Measurements from ENCODE around the gene INTS11. TPM values are rescaled to one million over a fixed set of nuclear protein-coding genes. Genes with fewer than 3 reads are reported as not detected.

INTS11 gene
- total and polyA plus RNA-seq, 2 of the 13 experiments (the other 11 are each of a cell fraction or from before 2014, with no cell fraction given), result 52.8 to 94.8 TPM

DNA sequence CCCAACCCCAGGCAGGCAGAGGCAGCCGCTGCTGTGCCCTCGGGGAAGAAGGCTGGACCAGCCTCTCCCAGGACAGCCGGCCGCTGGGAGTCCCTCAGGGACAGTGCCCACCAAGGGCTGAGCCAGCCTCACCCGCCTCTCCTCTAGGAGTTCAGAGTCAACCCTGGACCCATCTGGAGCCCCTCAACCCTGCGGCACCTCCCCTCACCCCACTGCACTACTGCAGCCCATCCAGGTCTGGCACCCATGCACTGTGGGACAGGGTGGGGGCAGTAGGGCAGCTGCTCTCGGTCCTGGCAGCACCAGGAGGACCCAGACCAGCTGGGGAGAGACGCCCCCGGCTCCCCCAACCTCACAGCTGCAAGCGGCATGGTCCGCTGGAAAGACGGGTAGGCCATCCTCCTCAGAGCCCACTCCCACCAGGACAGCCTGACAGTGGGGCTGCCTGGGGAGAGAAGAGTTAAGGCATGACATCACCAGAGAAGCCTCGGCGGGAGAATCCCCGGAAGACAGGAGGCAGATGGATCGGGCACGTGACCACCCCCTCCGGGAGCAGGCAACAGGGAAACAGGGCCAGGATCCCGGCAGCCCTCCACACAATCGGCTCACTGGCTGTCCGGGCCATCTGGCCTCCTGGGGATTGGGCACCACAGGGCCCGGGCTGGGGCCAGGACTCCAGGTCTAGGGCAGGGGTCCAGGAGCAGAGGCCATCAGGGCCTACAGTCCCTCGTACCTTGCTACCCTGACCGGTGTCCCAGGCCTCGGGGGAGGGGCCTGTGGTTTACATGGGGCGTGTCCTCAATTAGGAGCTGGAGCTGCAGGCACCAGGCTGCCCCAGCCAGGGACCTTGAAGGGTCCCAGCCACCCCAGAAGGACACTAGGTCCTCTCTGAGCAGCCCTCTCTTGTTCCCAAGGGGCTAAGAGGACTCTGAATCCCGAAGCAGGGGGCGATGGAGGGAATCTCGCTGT, 19.8 kb downstream of the INTS11 start (continued):
- TF ChIP-seq, protein P1, sequence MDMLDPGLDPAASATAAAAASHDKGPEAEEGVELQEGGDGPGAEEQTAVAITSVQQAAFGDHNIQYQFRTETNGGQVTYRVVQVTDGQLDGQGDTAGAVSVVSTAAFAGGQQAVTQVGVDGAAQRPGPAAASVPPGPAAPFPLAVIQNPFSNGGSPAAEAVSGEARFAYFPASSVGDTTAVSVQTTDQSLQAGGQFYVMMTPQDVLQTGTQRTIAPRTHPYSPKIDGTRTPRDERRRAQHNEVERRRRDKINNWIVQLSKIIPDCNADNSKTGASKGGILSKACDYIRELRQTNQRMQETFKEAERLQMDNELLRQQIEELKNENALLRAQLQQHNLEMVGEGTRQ (IDR thresholded peaks at IDR 0.05; ENCODE audit: low read depth, low read length), result peak; percentile 83
- TF ChIP-seq, protein P1 (CRISPR knock-in tag; IDR thresholded peaks at IDR 0.05; ENCODE audit: borderline replicate concordance), result peak; percentile 93; the same call in 1 of the 2 replicates
- TF ChIP-seq DMAP1 (CRISPR knock-in tag; IDR thresholded peaks at IDR 0.05), result peak; percentile 12; the same call in 1 of the 2 replicates
- TF ChIP-seq, protein P2, sequence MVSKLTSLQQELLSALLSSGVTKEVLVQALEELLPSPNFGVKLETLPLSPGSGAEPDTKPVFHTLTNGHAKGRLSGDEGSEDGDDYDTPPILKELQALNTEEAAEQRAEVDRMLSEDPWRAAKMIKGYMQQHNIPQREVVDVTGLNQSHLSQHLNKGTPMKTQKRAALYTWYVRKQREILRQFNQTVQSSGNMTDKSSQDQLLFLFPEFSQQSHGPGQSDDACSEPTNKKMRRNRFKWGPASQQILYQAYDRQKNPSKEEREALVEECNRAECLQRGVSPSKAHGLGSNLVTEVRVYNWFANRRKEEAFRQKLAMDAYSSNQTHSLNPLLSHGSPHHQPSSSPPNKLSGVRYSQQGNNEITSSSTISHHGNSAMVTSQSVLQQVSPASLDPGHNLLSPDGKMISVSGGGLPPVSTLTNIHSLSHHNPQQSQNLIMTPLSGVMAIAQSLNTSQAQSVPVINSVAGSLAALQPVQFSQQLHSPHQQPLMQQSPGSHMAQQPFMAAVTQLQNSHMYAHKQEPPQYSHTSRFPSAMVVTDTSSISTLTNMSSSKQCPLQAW (CRISPR knock-in tag; IDR thresholded peaks at IDR 0.05), result 0 out of 2 replicates have a peak, but pooled peaks have one; percentile 13
- no peak for TF ChIP-seq SYNCRIP (IDR thresholded peaks at IDR 0.05; ENCODE audit: insufficient read depth, low read depth, low read length)
- 0 out of 2 replicates have a peak, but pooled peaks have one; percentile 5 for TF ChIP-seq FOXA3 (CRISPR knock-in tag; IDR thresholded peaks at IDR 0.05)
- 0 out of 2 replicates have a peak, but pooled peaks have one; percentile 22 for TF ChIP-seq KDM3A (CRISPR knock-in tag; IDR thresholded peaks at IDR 0.05; ENCODE audit: low read depth)
- 0 out of 2 replicates have a peak, but pooled peaks have one; percentile 19 for TF ChIP-seq YEATS2 (CRISPR knock-in tag; IDR thresholded peaks at IDR 0.05; ENCODE audit: borderline replicate concordance)
- TF ChIP-seq, protein P3, sequence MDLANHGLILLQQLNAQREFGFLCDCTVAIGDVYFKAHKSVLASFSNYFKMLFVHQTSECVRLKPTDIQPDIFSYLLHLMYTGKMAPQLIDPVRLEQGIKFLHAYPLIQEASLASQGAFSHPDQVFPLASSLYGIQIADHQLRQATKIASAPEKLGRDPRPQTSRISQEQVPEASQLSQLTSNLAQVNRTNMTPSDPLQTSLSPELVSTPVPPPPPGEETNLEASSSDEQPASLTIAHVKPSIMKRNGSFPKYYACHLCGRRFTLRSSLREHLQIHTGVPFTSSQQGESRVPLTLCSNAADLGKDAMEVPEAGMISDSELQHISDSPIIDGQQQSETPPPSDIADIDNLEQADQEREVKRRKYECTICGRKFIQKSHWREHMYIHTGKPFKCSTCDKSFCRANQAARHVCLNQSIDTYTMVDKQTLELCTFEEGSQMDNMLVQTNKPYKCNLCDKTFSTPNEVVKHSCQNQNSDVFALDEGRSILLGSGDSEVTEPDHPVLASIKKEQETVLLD (CRISPR knock-in tag; IDR thresholded peaks at IDR 0.05; ENCODE audit: low read depth), result 0 out of 2 replicates have a peak, but pooled peaks have one; percentile 34
- TF ChIP-seq, protein P4, sequence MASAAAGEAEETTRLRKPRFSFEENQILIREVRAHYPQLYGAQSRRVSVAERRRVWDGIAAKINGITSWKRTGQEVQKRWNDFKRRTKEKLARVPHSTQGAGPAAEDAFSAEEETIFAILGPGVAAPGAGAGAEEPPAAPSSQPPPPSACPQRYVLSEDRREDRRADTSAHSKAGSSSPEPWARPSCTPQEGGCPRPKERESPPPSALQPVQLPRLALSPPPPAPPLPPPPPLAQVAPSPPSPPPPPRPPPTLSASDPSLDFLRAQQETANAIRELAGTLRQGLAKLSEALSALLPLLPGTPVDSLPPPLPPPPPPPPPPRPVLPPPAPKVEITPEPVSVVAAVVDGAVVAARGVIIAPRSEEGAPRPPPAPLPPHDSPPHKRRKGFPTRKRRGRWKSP (CRISPR knock-in tag; IDR thresholded peaks at IDR 0.05), result 0 out of 2 replicates have a peak, but pooled peaks have one; percentile 11
- TF ChIP-seq FOXC1 (CRISPR knock-in tag; IDR thresholded peaks at IDR 0.05; ENCODE audit: borderline replicate concordance), result 0 out of 2 replicates have a peak, but pooled peaks have one; percentile 28
- TF ChIP-seq FLYWCH1 (CRISPR knock-in tag; IDR thresholded peaks at IDR 0.05), result 0 out of 2 replicates have a peak, but pooled peaks have one; percentile 18
- TF ChIP-seq, protein P5, sequence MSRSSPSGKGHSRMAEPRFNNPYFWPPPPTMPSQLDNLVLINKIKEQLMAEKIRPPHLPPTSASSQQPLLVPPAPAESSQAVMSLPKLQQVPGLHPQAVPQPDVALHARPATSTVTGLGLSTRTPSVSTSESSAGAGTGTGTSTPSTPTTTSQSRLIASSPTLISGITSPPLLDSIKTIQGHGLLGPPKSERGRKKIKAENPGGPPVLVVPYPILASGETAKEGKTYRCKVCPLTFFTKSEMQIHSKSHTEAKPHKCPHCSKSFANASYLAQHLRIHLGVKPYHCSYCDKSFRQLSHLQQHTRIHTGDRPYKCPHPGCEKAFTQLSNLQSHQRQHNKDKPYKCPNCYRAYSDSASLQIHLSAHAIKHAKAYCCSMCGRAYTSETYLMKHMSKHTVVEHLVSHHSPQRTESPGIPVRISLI (CRISPR knock-in tag; IDR thresholded peaks at IDR 0.05; ENCODE audit: borderline replicate concordance), result 0 out of 2 replicates have a peak, but pooled peaks have one; percentile 24
- TF ChIP-seq MXI1 (IDR thresholded peaks at IDR 0.05; ENCODE audit: borderline replicate concordance, low read depth, low read length), result peak; percentile 11; the same call in 1 of the 3 replicates
- TF ChIP-seq ZBTB3 (CRISPR knock-in tag; IDR thresholded peaks at IDR 0.05; ENCODE audit: borderline replicate concordance, low read depth), result 0 out of 2 replicates have a peak, but pooled peaks have one; percentile 37
- TF ChIP-seq, protein P6, sequence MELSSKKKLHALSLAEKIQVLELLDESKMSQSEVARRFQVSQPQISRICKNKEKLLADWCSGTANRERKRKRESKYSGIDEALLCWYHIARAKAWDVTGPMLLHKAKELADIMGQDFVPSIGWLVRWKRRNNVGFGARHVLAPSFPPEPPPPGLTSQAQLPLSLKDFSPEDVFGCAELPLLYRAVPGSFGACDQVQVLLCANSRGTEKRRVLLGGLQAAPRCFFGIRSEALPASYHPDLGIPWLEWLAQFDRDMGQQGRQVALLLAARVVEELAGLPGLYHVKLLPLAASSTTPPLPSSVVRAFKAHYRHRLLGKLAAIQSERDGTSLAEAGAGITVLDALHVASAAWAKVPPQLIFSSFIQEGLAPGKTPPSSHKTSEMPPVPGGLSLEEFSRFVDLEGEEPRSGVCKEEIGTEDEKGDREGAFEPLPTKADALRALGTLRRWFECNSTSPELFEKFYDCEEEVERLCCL (CRISPR knock-in tag; IDR thresholded peaks at IDR 0.05; ENCODE audit: borderline replicate concordance), result 0 out of 2 replicates have a peak, but pooled peaks have one; percentile 27
- 0 out of 2 replicates have a peak, but pooled peaks have one; percentile 5 for TF ChIP-seq RXRA (CRISPR knock-in tag; IDR thresholded peaks at IDR 0.05)
